GM23248 (cell line): ENCODE results near the gene EXOSC6.

Experiments used
- EZH2 ChIP-seq: fragments of 200-600 bp; sonication (generic); IDR thresholded peaks from 2 replicates; pipeline ENCODE4 v1.6.1; 2018; ENCODE audit warnings: antibody characterized with exemption, mild to moderate bottlenecking; ENCODE audit not compliant: insufficient read depth, poor library complexity, severe bottlenecking
- EZH2phosphoT487 ChIP-seq: fragments of 200-600 bp; sonication (generic); IDR thresholded peaks from 2 replicates; pipeline ENCODE4 v1.6.1; 2018; ENCODE audit warnings: antibody characterized with exemption, moderate library complexity, mild to moderate bottlenecking, low read depth; ENCODE audit not compliant: insufficient read depth

DNA sequence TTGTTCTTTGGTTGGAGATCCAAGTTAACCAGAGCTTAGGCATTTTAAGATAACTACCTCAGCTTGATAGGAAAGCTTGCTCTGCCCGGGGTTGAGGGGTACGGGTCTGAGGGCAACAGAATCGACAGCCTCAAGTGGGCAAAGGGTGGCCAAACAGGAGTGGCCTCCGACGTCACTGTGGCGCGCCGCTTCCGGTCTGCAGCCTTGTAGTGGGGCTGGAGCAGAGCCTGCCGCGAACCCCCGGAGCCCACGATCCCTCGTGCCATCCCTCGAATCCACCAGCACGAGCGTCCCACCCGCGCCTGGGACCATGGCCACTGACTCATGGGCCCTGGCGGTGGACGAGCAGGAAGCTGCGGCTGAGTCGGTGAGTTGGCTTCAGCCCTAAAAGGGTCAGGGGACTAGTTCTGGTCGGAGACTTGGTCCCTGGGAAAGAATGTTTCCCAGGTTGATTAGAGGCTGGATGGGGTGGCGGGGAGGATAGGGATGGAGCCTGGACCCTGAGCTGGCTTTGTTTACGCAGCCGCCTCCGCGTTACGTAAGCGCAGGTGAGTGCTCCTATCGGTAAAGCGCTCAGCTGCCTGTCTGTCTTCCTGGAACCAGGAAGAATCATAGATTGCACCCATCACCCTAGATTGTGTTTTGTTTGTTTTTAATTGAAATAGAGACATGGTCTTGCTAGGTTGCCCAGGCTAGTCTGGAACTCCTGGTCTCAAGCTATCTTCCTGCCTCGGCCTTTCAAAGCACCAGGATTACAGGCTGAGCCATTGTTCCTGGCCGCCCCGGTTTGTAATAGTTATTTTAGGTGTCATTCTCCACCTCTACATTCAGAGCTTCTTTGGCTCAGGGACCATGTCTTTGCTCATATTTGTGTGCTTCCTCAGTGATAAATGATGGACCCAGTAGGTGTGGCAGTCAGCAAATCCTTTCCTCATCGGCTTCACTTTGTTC lies 47.5 kb upstream of the EXOSC6 start, which contains the start of gene DDX19B:
- TF ChIP-seq EZH2 (no peak), EZH2phosphoT487 (no peak)
